Vagina (tissue), 2 donors: ENCODE data around the gene INTS11. TPM values are rescaled to one million over a fixed set of nuclear protein-coding genes. Genes with fewer than 3 reads are reported as not detected.

ENCODE experiments used
- DNase-seq, 2 donors: peaks; one replicate each; pipeline ENCODE4 v3.0.0-alpha.2; 2017; ENCODE audit errors: extremely low spot score in 2 of 2
- H3K27ac ChIP-seq: fragments of 200-600 bp; sonication (generic); one replicate; pipeline ENCODE4 v1.5.1; 2019
- H3K27me3 ChIP-seq: fragments of 200-600 bp; sonication (generic); one replicate; pipeline ENCODE4 v1.5.1; 2019
- H3K36me3 ChIP-seq, 2 donors: fragments of 200-600 bp; sonication (generic); one replicate each; pipeline ENCODE4 v1.5.1; 2017 to 2019
- H3K4me1 ChIP-seq: fragments of 200-600 bp; sonication (generic); one replicate; pipeline ENCODE4 v1.5.1; 2019
- H3K4me3 ChIP-seq, 2 donors: fragments of 200-600 bp; sonication (generic); 1 replicate in 1 of 2; 2 replicates in 1 of 2; pipeline ENCODE4 v1.5.1; 2016 to 2019
- H3K9me3 ChIP-seq: fragments of 200-600 bp; sonication (generic); one replicate; pipeline ENCODE4 v1.5.1; 2019
- POLR2A ChIP-seq, 2 donors: fragments of 450-650 bp; IDR thresholded peaks; one replicate each; pipeline ENCODE4 v1.6.1; 2017; ENCODE audit warnings: antibody characterized with exemption in 2 of 2, mild to moderate bottlenecking in 2 of 2, moderate library complexity in 2 of 2
- POLR2AphosphoS5 ChIP-seq, 2 donors: sonication (generic); formaldehyde crosslinking; IDR thresholded peaks; one replicate each; pipeline ENCODE4 v1.9.0; 2017; ENCODE audit warnings: antibody characterized with exemption in 2 of 2, mild to moderate bottlenecking in 2 of 2, low read depth in 1 of 2; ENCODE audit not compliant: insufficient read depth in 1 of 2
- intact Hi-C: fragments of 100-400 bp; cut with DNase I; formaldehyde crosslinking; loops from one replicate; pipeline ENCODE4 v1.15.1; 2023
- total RNA-seq: library from RNA; depleted of rRNA; stranded (reverse); fragments of >200 nt; gene quantifications from one replicate; pipeline ENCODE4 v1.2.3, GENCODE V29; 2016
- TF ChIP-seq, protein P1 (sequence below), 3 experiments: fragments of 450-650 bp in 2 of 3; fragments of 200-600 bp in 1 of 3; sonication (generic) in 1 of 3; IDR thresholded peaks; one replicate each; pipeline ENCODE4 v1.5.1; 2017 to 2019; ENCODE audit warnings: antibody characterized with exemption in 3 of 3, mild to moderate bottlenecking in 2 of 3, moderate library complexity in 2 of 3

Gene INTS11
- total RNA-seq, 1 donor from 2014 or later: 142 TPM

DNA sequence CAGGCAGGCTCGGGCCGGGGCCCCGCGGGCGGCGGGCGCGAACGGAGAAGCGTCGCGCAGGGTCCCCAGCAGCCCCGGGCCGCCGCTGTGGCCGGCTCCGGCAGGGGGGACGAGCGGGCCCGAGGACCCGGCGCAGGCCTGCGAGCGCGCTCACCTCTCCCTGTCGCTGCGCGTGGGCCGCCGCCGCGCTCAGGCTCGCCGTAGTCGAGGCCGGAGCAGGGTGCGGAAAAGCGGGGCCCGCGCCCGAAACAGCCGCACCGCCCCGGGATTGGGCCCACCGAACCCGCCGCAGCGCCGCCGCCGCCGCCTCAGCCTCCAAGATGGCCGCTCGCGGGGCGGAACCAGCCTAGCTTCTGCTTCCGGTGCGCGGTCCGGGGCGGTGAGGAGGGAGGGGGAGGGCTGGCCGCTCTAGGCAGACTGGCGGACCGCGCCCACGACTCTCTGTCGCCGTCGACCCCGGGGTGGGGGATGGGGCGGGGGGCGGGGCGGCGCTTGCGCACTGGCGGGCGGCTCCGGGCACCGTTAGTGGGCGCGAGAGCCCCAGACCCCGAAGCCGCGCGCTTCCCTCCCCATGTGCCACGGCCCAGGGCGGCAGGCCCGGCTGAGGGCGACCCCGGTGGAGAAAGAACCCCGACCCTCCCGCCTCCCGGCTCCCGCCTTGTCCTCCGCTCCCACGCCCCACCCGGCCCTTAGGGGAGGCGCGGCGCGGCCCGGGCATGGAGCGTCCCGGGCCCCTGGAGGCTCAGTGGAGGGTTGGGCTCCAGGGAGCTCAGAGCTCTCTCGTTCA lies 50.8 kb downstream of the INTS11 start, which contains the start of gene UBE2J2:
UBE2J2 (minus strand) TSS at position 343 of the 787 bp plus-strand sequence. CDS start 5,862 bp downstream, outside the sequence.
- TF ChIP-seq POLR2AphosphoS5 (IDR thresholded peaks at IDR 0.05; ENCODE audit: insufficient read depth in 1 of 2, low read depth in 1 of 2) (peak; percentile 60 to 62), POLR2A (IDR thresholded peaks at IDR 0.05) (peak in 1 of 2 donors; percentile 40)
- TF ChIP-seq, protein P1, sequence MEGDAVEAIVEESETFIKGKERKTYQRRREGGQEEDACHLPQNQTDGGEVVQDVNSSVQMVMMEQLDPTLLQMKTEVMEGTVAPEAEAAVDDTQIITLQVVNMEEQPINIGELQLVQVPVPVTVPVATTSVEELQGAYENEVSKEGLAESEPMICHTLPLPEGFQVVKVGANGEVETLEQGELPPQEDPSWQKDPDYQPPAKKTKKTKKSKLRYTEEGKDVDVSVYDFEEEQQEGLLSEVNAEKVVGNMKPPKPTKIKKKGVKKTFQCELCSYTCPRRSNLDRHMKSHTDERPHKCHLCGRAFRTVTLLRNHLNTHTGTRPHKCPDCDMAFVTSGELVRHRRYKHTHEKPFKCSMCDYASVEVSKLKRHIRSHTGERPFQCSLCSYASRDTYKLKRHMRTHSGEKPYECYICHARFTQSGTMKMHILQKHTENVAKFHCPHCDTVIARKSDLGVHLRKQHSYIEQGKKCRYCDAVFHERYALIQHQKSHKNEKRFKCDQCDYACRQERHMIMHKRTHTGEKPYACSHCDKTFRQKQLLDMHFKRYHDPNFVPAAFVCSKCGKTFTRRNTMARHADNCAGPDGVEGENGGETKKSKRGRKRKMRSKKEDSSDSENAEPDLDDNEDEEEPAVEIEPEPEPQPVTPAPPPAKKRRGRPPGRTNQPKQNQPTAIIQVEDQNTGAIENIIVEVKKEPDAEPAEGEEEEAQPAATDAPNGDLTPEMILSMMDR (IDR thresholded peaks at IDR 0.05): no peak

DNA sequence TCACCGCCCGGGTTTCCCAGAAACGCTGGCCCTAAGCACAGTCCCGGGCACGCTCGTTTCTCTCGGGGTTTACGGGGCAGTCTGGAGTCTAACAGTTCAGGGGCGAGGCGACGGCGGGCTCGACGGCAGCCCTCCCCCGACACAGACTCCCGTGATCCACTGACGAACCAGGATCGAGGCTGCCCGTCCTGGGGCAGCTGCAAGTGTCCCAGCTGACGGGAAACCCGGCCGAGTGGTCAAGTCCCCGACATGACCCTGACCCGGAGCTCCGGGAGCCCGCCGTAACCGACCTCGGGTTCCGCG lies 51.3 kb downstream of the INTS11 start:
- no peak for DNase-seq
- peak overlapping the region; percentile 84 for H3K27ac ChIP-seq
- no peaks in the 10 kb centered on the region for H3K27me3 ChIP-seq
- peaks cover 56% of the 10 kb centered on the region for H3K4me1 ChIP-seq
- H3K36me3 ChIP-seq: peaks cover 0 to 3% of the 10 kb centered on the region in 2 donors
- H3K9me3 ChIP-seq: no peaks in the 10 kb centered on the region
- H3K4me3 ChIP-seq: peak overlapping the region; percentile 87 to 97
- TF ChIP-seq, protein P1 (IDR thresholded peaks at IDR 0.05): no peak
- TF ChIP-seq POLR2A (IDR thresholded peaks at IDR 0.05) (no peak), POLR2AphosphoS5 (IDR thresholded peaks at IDR 0.05; ENCODE audit: insufficient read depth in 1 of 2, low read depth in 1 of 2) (no peak)
- intact Hi-C loops: no loop called here

More for the DNA sequence above, 50.8 kb downstream of the INTS11 start, which contains the start of gene UBE2J2:
- no peak for DNase-seq
- no peaks in the 10 kb centered on the region for H3K9me3 ChIP-seq
- no peaks in the 10 kb centered on the region for H3K27me3 ChIP-seq
- peak within 1 kb of the TSS; percentile 84 for H3K27ac ChIP-seq
- intact Hi-C loops: no loop called here
- peaks cover 56% of the 10 kb centered on the region for H3K4me1 ChIP-seq
- no peaks in the 10 kb centered on the region for H3K36me3 ChIP-seq
- H3K4me3 ChIP-seq: peak within 1 kb of the TSS; percentile 87 to 97

DNA sequence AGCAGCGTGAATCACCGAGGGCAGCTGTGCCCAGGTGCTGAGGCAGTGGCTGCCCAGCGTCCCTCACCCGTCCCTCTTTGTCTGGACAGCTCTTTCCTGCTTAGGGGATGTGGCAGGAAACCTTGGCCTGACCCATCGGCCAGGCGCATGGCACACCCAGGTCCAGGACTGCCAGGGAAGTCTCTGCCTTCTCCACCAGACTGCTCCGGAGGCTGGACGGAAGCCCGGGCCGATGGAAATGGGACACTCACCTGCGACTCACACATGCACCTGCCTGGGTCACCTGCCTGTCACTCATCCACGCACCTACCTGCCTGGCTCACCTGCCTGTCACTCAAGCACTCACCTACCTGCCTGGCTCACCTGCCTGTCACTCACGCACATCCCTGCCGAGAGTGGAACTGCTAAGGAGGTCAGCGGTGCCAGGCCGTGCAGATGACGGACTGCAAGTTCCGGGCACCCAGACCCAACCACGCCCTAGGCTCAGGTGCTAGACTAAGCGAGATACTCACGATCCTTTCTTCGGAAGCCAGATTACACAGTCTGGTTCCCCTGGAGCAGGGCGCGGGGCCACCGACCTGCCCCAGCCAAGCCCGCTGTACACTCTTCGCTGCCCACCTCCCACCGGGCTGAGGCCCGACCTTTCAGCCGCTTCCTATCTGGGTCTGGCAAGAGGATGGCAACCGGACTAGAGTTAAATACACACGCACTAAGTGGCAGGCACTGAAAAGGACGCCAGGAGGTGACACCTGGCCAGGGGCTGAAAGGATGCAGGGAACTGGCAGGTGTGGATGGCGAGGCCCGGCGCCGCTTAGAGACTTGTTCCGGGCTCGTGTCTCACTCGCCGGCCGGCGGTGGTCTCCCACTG lies 51.9 kb downstream of the INTS11 start:
- TF ChIP-seq, protein P1 (IDR thresholded peaks at IDR 0.05): no peak
- TF ChIP-seq POLR2AphosphoS5 (IDR thresholded peaks at IDR 0.05; ENCODE audit: insufficient read depth in 1 of 2, low read depth in 1 of 2): peak in 1 of 2 donors; percentile 11
- Histone ChIP-seq H3K27me3 (no peaks in the 10 kb centered on the region), H3K4me1 (peaks cover 56% of the 10 kb centered on the region), H3K27ac (peak overlapping the region; percentile 84), H3K36me3 (peaks cover 0 to 6% of the 10 kb centered on the region in 2 donors), H3K9me3 (no peaks in the 10 kb centered on the region), H3K4me3 (peak overlapping the region; percentile 87 to 97)
- intact Hi-C loops: no loop called here
- DNase-seq: no peak

- peak overlapping the region in 1 of 2 donors; percentile 21 for H3K4me3 ChIP-seq
- no peak for DNase-seq
- peaks cover 56% of the 10 kb centered on the region for H3K4me1 ChIP-seq
- TF ChIP-seq, protein P1 (IDR thresholded peaks at IDR 0.05): no peak
- no peak for TF ChIP-seq POLR2AphosphoS5 (IDR thresholded peaks at IDR 0.05; ENCODE audit: insufficient read depth in 1 of 2, low read depth in 1 of 2)
- no peak overlapping the region for H3K27ac ChIP-seq
- intact Hi-C loops: no loop called here
- no peaks in the 10 kb centered on the region for H3K27me3 ChIP-seq
- peaks cover 0 to 18% of the 10 kb centered on the region in 2 donors for H3K36me3 ChIP-seq
- H3K9me3 ChIP-seq: no peaks in the 10 kb centered on the region
Observed at GRCh38 chr1:1270813-1271212, 53.6 kb downstream of the INTS11 start.
